Breast epithelium (tissue), 4 donors: Measurements from ENCODE around the gene LRRTM4. TPM values are rescaled to one million over a fixed set of nuclear protein-coding genes. Genes with fewer than 3 reads are reported as not detected.

Experiments
- DNase-seq, 2 donors: peaks; one replicate each; pipeline ENCODE4 v3.0.0-alpha.2; 2019; ENCODE audit warnings: low spot score in 2 of 2
- H3K27ac ChIP-seq, 2 donors: fragments of 200-600 bp; sonication (generic) in 1 of 2; one replicate each; pipeline ENCODE4 v1.5.1; 2016 to 2019; ENCODE audit warnings: mild to moderate bottlenecking in 1 of 2
- H3K27me3 ChIP-seq, 2 donors: fragments of 200-600 bp; sonication (generic) in 1 of 2; one replicate each; pipeline versions ENCODE4 v1.5.1 to v1.6.0; 2017 to 2019; ENCODE audit warnings: control low read depth in 1 of 2, mild to moderate bottlenecking in 1 of 2
- H3K36me3 ChIP-seq: fragments of 200-600 bp; one replicate; pipeline ENCODE4 v1.5.1; 2019
- H3K4me1 ChIP-seq, 2 donors: fragments of 200-600 bp; sonication (generic); one replicate each; pipeline ENCODE4 v1.5.1; 2016 to 2019; ENCODE audit warnings: control low read depth in 1 of 2
- H3K4me3 ChIP-seq, 3 donors: fragments of 200-600 bp; sonication (generic); 1 replicate in 2 of 3; 2 replicates in 1 of 3; pipeline ENCODE4 v1.5.1; 2016 to 2019; ENCODE audit warnings: mild to moderate bottlenecking in 3 of 3, moderate library complexity in 2 of 3
- H3K9me3 ChIP-seq, 2 donors: fragments of 200-600 bp; sonication (generic) in 1 of 2; one replicate each; pipeline ENCODE4 v1.5.1; 2016 to 2019; ENCODE audit warnings: control low read depth in 1 of 2
- CTCF ChIP-seq, 3 donors: fragments of 450-650 bp; IDR thresholded peaks; one replicate each; pipeline ENCODE4 v1.5.1; 2016 to 2017; ENCODE audit warnings: antibody characterized with exemption in 3 of 3, mild to moderate bottlenecking in 3 of 3, moderate library complexity in 3 of 3
- POLR2A ChIP-seq: fragments of 450-650 bp; IDR thresholded peaks from one replicate; pipeline ENCODE4 v1.6.1; 2016; ENCODE audit warnings: antibody characterized with exemption, mild to moderate bottlenecking, moderate library complexity
- POLR2AphosphoS5 ChIP-seq, 3 donors: sonication (generic); formaldehyde crosslinking; IDR thresholded peaks; one replicate each; pipeline ENCODE4 v1.6.1; 2017; ENCODE audit warnings: antibody characterized with exemption in 3 of 3
- intact Hi-C: fragments of 100-400 bp; cut with DNase I; formaldehyde crosslinking; loops from one replicate; pipeline ENCODE4 v1.15.1; 2023; ENCODE audit warnings: low total_unique reads
- total RNA-seq, 3 donors: library from RNA; depleted of rRNA; stranded (reverse); fragments of >200 nt; gene quantifications; one replicate each; pipeline ENCODE4 v1.1.0, GENCODE V29; 2016

LRRTM4 gene
- total RNA-seq, 3 donors from 2014 or later, result 0.16 to 1.6 TPM; not detected in 1

DNA sequence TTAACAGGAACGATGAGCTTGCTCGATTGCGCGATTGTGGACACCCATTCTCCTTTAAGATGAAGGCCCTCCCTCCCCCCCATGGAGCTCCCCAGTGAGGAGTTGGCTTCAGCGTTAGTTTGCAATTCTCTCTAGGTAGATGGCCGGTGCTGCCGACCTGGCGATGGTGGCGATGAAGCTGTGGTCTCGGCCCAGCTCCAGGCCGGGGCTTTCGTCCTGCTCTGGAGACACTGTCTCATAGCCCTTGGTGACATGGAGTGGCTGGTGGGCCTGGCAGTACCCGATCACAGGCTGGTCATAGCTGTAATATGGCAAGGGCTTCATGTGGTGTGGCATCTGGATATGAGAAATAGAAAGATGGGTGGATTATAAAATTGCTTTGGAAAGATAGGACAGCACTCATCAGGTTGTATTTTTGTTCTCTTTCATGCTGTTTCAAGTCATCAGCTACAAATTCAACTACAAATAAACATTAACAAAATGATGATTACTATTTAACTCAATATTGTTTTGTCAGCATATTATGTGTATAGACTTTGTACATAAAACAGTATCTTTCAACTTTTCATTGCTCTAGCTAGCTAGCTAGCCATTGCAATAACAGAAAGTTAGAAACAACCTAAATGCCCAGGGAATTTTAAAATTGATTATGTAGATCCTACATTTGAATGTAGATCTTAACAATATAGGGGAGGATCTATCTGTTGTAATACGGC lies 773.4 kb downstream of the LRRTM4 start:
- no peaks in the 10 kb centered on the region for H3K36me3 ChIP-seq
- intact Hi-C loops, result no loop called here

DNA sequence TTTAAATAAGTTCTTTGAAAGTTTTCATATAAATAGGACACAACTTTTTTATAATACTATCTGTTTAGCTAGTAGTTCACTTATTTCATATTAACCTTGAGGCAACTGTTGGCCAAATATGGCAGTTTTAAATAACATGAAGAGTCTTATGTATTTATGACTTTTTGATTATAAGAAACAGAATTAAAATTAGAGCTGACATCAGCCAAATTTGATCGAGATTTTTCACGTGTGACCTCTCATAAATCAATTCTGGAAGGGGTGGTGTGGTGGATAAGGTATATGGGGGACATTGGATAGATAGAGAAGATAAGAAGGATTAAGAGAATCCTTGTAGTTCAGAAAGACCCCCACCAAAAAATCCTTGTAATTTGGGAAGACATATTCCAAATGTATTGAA lies 776.6 kb downstream of the LRRTM4 start:
- Histone ChIP-seq H3K4me1 (no peaks in the 10 kb centered on the region), H3K27me3 (no peaks in the 10 kb centered on the region), H3K4me3 (no peak overlapping the region), H3K9me3 (no peaks in the 10 kb centered on the region), H3K27ac (no peak overlapping the region), H3K36me3 (no peaks in the 10 kb centered on the region)
- TF ChIP-seq POLR2AphosphoS5 (IDR thresholded peaks at IDR 0.05) (no peak), CTCF (IDR thresholded peaks at IDR 0.05) (no peak)
- intact Hi-C loops, result no loop called here
- DNase-seq, result no peak

More for the DNA sequence above, 773.4 kb downstream of the LRRTM4 start:
- TF ChIP-seq POLR2A, result no peak
- TF ChIP-seq CTCF (IDR thresholded peaks at IDR 0.05), result no peak
- no peak for TF ChIP-seq POLR2AphosphoS5 (IDR thresholded peaks at IDR 0.05)
- Histone ChIP-seq H3K27ac (no peak overlapping the region), H3K9me3 (no peaks in the 10 kb centered on the region), H3K27me3 (no peaks in the 10 kb centered on the region), H3K4me3 (no peak overlapping the region), H3K4me1 (no peaks in the 10 kb centered on the region)
- DNase-seq, result no peak

DNA sequence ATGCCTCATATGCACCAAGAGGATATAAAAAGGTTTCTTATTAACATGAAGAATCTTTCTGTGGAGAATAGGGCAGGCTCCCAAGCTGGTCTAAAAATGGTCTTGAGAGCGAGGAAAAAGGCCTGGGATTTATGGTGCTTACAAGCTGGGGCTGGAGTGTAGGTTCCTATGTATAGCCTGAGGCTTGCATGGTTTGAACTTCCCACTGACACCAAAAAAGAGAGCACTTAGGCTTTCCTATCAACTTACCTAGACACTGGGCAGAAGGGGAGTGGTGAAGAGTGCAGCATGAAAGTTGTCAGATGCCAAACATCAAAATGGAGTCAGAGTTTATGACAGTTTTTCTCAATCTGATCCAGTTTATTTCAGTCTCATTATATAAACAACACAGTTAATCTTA lies 784.6 kb downstream of the LRRTM4 start:
- no peaks in the 10 kb centered on the region for H3K4me1 ChIP-seq
- H3K36me3 ChIP-seq, result no peaks in the 10 kb centered on the region
- no peak for TF ChIP-seq POLR2A
- TF ChIP-seq POLR2AphosphoS5 (IDR thresholded peaks at IDR 0.05), result no peak
- TF ChIP-seq CTCF (IDR thresholded peaks at IDR 0.05), result no peak
- no peak for DNase-seq
- H3K9me3 ChIP-seq, result no peaks in the 10 kb centered on the region
- no peak overlapping the region for H3K4me3 ChIP-seq
- intact Hi-C loops, result no loop called here
- no peaks in the 10 kb centered on the region for H3K27me3 ChIP-seq
- no peak overlapping the region for H3K27ac ChIP-seq

DNA sequence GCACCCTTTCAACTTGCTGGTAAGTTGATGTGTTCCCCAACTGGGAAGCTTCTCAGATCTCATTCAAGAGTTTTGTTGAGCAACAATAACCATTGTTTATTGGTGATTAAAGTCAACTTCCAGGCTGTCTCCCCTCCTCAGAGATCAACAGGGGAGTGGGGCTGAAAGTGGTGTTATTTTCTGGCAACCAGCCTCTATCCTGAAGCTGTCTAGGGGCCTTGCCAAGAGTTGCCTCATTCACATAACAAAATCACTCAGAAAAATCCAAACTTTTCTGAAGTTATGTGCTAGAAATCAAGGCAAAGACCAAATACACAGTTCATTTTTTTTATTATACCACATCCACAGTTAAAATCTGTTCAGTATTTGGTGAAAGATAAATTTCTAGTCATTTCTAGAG lies 788.4 kb downstream of the LRRTM4 start:
- no peaks in the 10 kb centered on the region for H3K27me3 ChIP-seq
- no peaks in the 10 kb centered on the region for H3K4me1 ChIP-seq
- H3K9me3 ChIP-seq, result no peaks in the 10 kb centered on the region
- TF ChIP-seq CTCF (IDR thresholded peaks at IDR 0.05) (no peak), POLR2AphosphoS5 (IDR thresholded peaks at IDR 0.05) (no peak)
- H3K27ac ChIP-seq, result no peak overlapping the region
- DNase-seq, result no peak
- no peaks in the 10 kb centered on the region for H3K36me3 ChIP-seq
- no peak overlapping the region for H3K4me3 ChIP-seq
- intact Hi-C loops, result no loop called here

- Histone ChIP-seq H3K27me3 (no peaks in the 10 kb centered on the region), H3K4me3 (no peak overlapping the region), H3K27ac (no peak overlapping the region), H3K4me1 (no peaks in the 10 kb centered on the region), H3K36me3 (no peaks in the 10 kb centered on the region), H3K9me3 (no peaks in the 10 kb centered on the region)
- no peak for DNase-seq
- intact Hi-C loops, result no loop called here
- TF ChIP-seq CTCF (IDR thresholded peaks at IDR 0.05) (no peak), POLR2AphosphoS5 (IDR thresholded peaks at IDR 0.05) (no peak), POLR2A (no peak)
These were observed 791.0 kb downstream of the LRRTM4 start for GRCh38 chr2:76731157-76731556.
